Bronchial epithelial cell (primary cell): Measurements from ENCODE around the gene SAT2. TPM values are rescaled to one million over a fixed set of nuclear protein-coding genes. Genes with fewer than 3 reads are reported as not detected.
"Not testable (repeated sequence)": the region's sequence is repeated elsewhere in the genome, so short reads cannot be mapped to it uniquely, and the experiment has no call there.

Source experiments
- DNase-seq: peaks from one replicate; pipeline ENCODE4 v3.0.0-alpha.2; 2010; ENCODE audit warnings: low read depth
- FAIRE-seq: peaks from 2 replicates; lab custom pipeline; 2011; peaks lifted over from hg19 to GRCh38; lab: Jason Lieb, UNC
- H3K27me3 ChIP-seq: 2 replicates; pipeline ENCODE4 v1.5.1; 2011; ENCODE audit warnings: low read length; ENCODE audit not compliant: control insufficient read depth, insufficient read depth
- H3K36me3 ChIP-seq: 2 replicates; pipeline ENCODE4 v1.5.1; 2011; ENCODE audit warnings: low read length; ENCODE audit not compliant: control insufficient read depth, insufficient read depth
- H3K4me3 ChIP-seq: 2 replicates; pipeline ENCODE4 v1.5.1; 2011; ENCODE audit warnings: mild to moderate bottlenecking, low read depth, low read length, control low read depth
- CTCF ChIP-seq: IDR thresholded peaks from 2 replicates; pipeline ENCODE4 v1.5.1; 2011; ENCODE audit warnings: mild to moderate bottlenecking, moderate library complexity, low read length, control low read depth, inconsistent platforms; ENCODE audit not compliant: insufficient read depth, severe bottlenecking
- total RNA-seq: library from RNA; depleted of rRNA; stranded (reverse); fragments of >200 nt; gene quantifications from 2 replicates; pipeline ENCODE4 v1.2.1, GENCODE V29; 2014

The SAT2 gene
- total RNA-seq, 1 donor from 2014 or later: 38.7 TPM

- Histone ChIP-seq H3K27me3 (peaks cover 2% of the 10 kb centered on the region), H3K4me3 (no peak overlapping the region), H3K36me3 (no peaks in the 10 kb centered on the region)
- FAIRE-seq: no peak
- DNase-seq: no peak
- TF ChIP-seq CTCF: no peak
Measured at GRCh38 chr17:7644775-7645174, 17.2 kb upstream of the SAT2 start.

- FAIRE-seq, H3K36me3 ChIP-seq, H3K4me3 ChIP-seq, H3K27me3 ChIP-seq, DNase-seq: not testable (repeated sequence)
Measured at GRCh38 chr17:7641635-7642034, 14.0 kb upstream of the SAT2 start.

GRCh38 chr17:7640783-7641182 is 13.2 kb upstream of the SAT2 start:
- no peak for TF ChIP-seq CTCF
- DNase-seq: no peak
- no peak overlapping the region for H3K4me3 ChIP-seq
- no peaks in the 10 kb centered on the region for H3K36me3 ChIP-seq
- FAIRE-seq: no peak
- no peaks in the 10 kb centered on the region for H3K27me3 ChIP-seq

- Histone ChIP-seq H3K36me3 (no peaks in the 10 kb centered on the region), H3K4me3 (no peak overlapping the region), H3K27me3 (no peaks in the 10 kb centered on the region)
- DNase-seq (no peak), FAIRE-seq (no peak)
- no peak for TF ChIP-seq CTCF
Measured at GRCh38 chr17:7636163-7636562, 8.5 kb upstream of the SAT2 start.

- FAIRE-seq: no peak
- DNase-seq: no peak
- Histone ChIP-seq H3K27me3 (no peaks in the 10 kb centered on the region), H3K4me3 (no peak overlapping the region), H3K36me3 (no peaks in the 10 kb centered on the region)
- TF ChIP-seq CTCF: peak; percentile 43
Measured at GRCh38 chr17:7634384-7634783, 6.8 kb upstream of the SAT2 start.

- H3K4me3 ChIP-seq: no peak overlapping the region
- no peaks in the 10 kb centered on the region for H3K27me3 ChIP-seq
- no peak for DNase-seq
- TF ChIP-seq CTCF: no peak
- FAIRE-seq: no peak
- no peaks in the 10 kb centered on the region for H3K36me3 ChIP-seq
Measured at GRCh38 chr17:7633093-7633492, 5.5 kb upstream of the SAT2 start.
